Osteoblast (primary cell): Measurements from ENCODE around the gene TPST2. TPM values are rescaled to one million over a fixed set of nuclear protein-coding genes. Genes with fewer than 3 reads are reported as not detected.

ENCODE experiments used
- DNase-seq: peaks from one replicate; pipeline ENCODE4 v3.0.0; 2011; ENCODE audit warnings: low spot score, mixed read lengths; ENCODE audit not compliant: insufficient read length; ENCODE audit errors: missing footprints
- H2AFZ ChIP-seq: 2 replicates; pipeline ENCODE4 v1.6.0; 2011; ENCODE audit warnings: mild to moderate bottlenecking, low read length
- H3K27ac ChIP-seq: 2 replicates; pipeline ENCODE4 v1.5.1; 2011; ENCODE audit warnings: mild to moderate bottlenecking, low read depth, low read length, moderate library complexity
- H3K27me3 ChIP-seq: 2 replicates; pipeline ENCODE4 v1.6.0; 2012; ENCODE audit warnings: mild to moderate bottlenecking, control low read depth, inconsistent platforms, low read length, moderate library complexity; ENCODE audit not compliant: insufficient read depth
- H3K36me3 ChIP-seq: 2 replicates; pipeline ENCODE4 v1.5.1; 2011; ENCODE audit warnings: mild to moderate bottlenecking, low read length, control low read depth, moderate library complexity; ENCODE audit not compliant: insufficient read depth
- H3K4me1 ChIP-seq: 2 replicates; pipeline ENCODE4 v1.5.1; 2011; ENCODE audit warnings: mild to moderate bottlenecking, low read length, control low read depth, moderate library complexity; ENCODE audit not compliant: insufficient read depth
- H3K4me2 ChIP-seq: 2 replicates; pipeline ENCODE4 v1.6.0; 2011; ENCODE audit warnings: mild to moderate bottlenecking, low read length; ENCODE audit not compliant: insufficient read depth
- H3K4me3 ChIP-seq: fragments of 200-600 bp; sonication (generic); 3 replicates; pipeline ENCODE4 v1.5.1; 2012; ENCODE audit warnings: mild to moderate bottlenecking, low read length, inconsistent platforms; ENCODE audit not compliant: insufficient read depth
- H3K79me2 ChIP-seq: 2 replicates; pipeline ENCODE4 v1.6.0; 2012; ENCODE audit warnings: mild to moderate bottlenecking, low read length, control low read depth, inconsistent platforms; ENCODE audit not compliant: insufficient read depth
- H3K9me3 ChIP-seq: 2 replicates; pipeline ENCODE4 v1.5.1; 2011; ENCODE audit warnings: low read depth, low read length, control low read depth
- H4K20me1 ChIP-seq: 2 replicates; pipeline ENCODE4 v1.6.0; 2012; ENCODE audit warnings: mild to moderate bottlenecking, low read length, control low read depth; ENCODE audit not compliant: insufficient read depth
- total RNA-seq: library from RNA; depleted of rRNA; stranded (reverse); fragments of >200 nt; gene quantifications from 2 replicates; pipeline ENCODE4 v1.2.3, GENCODE V29; 2012
- TF ChIP-seq, protein P1 (sequence below): IDR thresholded peaks from 2 replicates; pipeline ENCODE4 v1.5.1; 2011; ENCODE audit warnings: mild to moderate bottlenecking, low read depth, low read length, moderate library complexity; ENCODE audit errors: extremely low read depth

TPST2 gene
- total RNA-seq, 1 donor, result 98.4 TPM

DNA sequence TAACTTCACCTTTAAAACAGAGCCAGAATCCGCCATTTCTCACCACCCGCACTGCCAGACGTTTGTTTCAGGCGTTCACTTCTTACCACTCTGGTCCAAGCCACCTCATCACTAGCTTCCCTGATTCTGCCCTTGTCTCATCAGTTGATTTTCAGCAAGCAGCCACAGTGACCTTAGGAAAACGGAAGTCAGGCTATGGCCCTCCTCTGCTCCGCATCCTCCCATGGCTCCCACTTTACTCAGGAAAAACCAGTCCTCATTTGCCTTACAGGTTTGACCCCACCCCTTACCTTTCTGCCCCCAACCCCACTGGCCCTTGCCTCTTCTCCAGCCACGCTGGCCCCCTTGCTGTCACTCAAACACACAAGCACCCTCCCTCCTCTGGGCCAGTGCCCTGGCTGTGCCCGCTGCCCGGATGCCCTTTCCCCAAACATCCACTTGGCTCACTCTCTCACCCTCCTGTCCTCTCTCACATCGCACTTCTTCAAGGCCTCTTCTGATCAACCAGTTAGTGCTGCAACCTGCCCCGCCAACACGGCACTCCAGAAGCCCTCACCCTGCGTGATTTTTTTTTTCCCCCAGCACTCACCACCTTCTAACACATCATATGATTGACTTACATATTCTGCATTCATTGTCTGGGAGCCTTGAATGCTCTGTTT lies 18.9 kb downstream of the TPST2 start:
- TF ChIP-seq, protein P1, sequence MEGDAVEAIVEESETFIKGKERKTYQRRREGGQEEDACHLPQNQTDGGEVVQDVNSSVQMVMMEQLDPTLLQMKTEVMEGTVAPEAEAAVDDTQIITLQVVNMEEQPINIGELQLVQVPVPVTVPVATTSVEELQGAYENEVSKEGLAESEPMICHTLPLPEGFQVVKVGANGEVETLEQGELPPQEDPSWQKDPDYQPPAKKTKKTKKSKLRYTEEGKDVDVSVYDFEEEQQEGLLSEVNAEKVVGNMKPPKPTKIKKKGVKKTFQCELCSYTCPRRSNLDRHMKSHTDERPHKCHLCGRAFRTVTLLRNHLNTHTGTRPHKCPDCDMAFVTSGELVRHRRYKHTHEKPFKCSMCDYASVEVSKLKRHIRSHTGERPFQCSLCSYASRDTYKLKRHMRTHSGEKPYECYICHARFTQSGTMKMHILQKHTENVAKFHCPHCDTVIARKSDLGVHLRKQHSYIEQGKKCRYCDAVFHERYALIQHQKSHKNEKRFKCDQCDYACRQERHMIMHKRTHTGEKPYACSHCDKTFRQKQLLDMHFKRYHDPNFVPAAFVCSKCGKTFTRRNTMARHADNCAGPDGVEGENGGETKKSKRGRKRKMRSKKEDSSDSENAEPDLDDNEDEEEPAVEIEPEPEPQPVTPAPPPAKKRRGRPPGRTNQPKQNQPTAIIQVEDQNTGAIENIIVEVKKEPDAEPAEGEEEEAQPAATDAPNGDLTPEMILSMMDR, result no peak
- no peak for DNase-seq
- peaks cover 22% of the 10 kb centered on the region for H3K36me3 ChIP-seq
- peaks cover 92% of the 10 kb centered on the region for H3K79me2 ChIP-seq
- peaks cover 83% of the 10 kb centered on the region for H4K20me1 ChIP-seq
- H3K4me1 ChIP-seq, result no peaks in the 10 kb centered on the region
- no peaks in the 10 kb centered on the region for H3K27me3 ChIP-seq
- no peaks in the 10 kb centered on the region for H3K9me3 ChIP-seq
- H3K27ac ChIP-seq, result no peak overlapping the region
- no peak overlapping the region for H2AFZ ChIP-seq
- H3K4me3 ChIP-seq, result no peak overlapping the region
- no peak overlapping the region for H3K4me2 ChIP-seq

DNA sequence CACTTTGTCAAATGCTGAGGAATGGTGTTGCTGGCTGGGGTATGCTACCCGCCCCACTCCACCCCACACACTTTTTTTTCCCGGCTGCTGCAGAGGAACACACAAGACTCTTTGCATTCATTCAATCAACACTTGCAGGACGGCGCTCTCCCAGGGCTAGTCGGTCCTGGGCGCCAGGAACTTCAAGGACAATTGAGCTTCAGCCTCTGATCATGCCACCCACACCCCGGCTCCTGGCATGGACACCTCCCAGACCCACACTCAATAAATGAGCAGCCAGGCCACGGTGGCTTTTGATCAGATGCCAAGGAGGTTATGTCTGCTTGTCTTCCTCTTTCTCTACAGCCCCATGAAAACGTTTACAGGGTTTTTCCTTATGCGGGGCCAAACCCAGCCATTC lies 19.8 kb downstream of the TPST2 start:
- TF ChIP-seq, protein P1, result no peak
- peaks cover 87% of the 10 kb centered on the region for H4K20me1 ChIP-seq
- H3K4me1 ChIP-seq, result no peaks in the 10 kb centered on the region
- no peak overlapping the region for H3K27ac ChIP-seq
- no peak for DNase-seq
- no peak overlapping the region for H2AFZ ChIP-seq
- no peak overlapping the region for H3K4me3 ChIP-seq
- no peak overlapping the region for H3K4me2 ChIP-seq
- peaks cover 25% of the 10 kb centered on the region for H3K36me3 ChIP-seq
- no peaks in the 10 kb centered on the region for H3K9me3 ChIP-seq
- H3K79me2 ChIP-seq, result peaks cover 93% of the 10 kb centered on the region
- no peaks in the 10 kb centered on the region for H3K27me3 ChIP-seq

DNA sequence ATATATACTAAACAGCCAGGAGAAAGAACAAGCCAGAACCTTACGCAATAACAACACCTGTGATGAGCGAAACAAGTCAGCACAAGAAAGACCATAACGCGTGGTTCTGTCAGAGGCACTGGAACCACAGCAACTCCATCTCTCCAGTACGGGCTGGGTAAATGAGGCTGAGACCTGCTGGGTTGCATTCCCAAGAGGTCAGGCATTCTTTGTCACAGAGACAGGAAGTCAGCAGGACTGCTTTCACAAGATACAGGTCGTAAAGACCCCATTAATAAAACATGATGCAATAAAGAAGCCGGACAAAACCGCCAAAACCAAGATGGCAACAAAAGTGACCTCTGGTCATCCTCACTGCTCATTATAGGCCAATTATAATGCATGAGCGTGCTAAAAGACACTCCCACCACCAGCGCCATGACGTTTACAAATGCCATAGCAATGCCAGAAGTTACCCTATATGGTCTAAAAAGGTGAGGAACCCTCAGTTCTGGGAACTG lies 21.7 kb downstream of the TPST2 start:
- Histone ChIP-seq H3K27ac (no peak overlapping the region), H3K4me3 (no peak overlapping the region), H3K4me2 (no peak overlapping the region), H3K79me2 (peaks cover 92% of the 10 kb centered on the region), H3K4me1 (no peaks in the 10 kb centered on the region), H3K9me3 (no peaks in the 10 kb centered on the region), H2AFZ (no peak overlapping the region), H4K20me1 (peaks cover 86% of the 10 kb centered on the region), H3K36me3 (peaks cover 36% of the 10 kb centered on the region), H3K27me3 (no peaks in the 10 kb centered on the region)
- TF ChIP-seq, protein P1, result no peak
- no peak for DNase-seq

DNA sequence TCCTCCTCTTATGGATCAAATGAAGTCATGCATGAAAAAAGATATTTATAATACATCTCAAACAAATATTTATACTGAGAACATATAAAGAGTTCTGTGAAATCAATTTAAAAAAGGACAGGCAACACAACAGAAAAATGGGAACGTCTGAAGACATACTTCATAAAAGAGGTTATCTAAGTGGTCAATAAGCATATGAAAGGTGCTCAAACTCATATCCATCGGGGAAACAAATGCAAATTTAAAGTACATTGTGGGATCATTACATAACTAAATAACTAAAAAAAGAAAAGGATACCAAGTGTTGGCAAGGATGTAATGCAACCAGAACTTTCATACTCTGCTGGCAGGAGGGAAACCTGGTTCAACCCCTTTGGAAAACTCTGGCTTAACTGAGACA lies 22.3 kb downstream of the TPST2 start:
- Histone ChIP-seq H3K4me1 (no peaks in the 10 kb centered on the region), H3K79me2 (peaks cover 92% of the 10 kb centered on the region), H2AFZ (no peak overlapping the region), H3K27ac (no peak overlapping the region), H3K4me2 (no peak overlapping the region), H3K36me3 (peaks cover 33% of the 10 kb centered on the region), H4K20me1 (peaks cover 83% of the 10 kb centered on the region), H3K27me3 (no peaks in the 10 kb centered on the region), H3K9me3 (no peaks in the 10 kb centered on the region), H3K4me3 (no peak overlapping the region)
- no peak for DNase-seq
- TF ChIP-seq, protein P1, result no peak
